Keratinocyte (primary cell): ENCODE results near the gene ABCC9. TPM values are rescaled to one million over a fixed set of nuclear protein-coding genes. Genes with fewer than 3 reads are reported as not detected.

Experiments
- DNase-seq: peaks from one replicate; pipeline ENCODE4 v3.0.0-alpha.2; 2011; ENCODE audit warnings: low read depth, missing footprints, low spot score
- FAIRE-seq: peaks from 2 replicates; lab custom pipeline; 2011; peaks lifted over from hg19 to GRCh38; lab: Jason Lieb, UNC
- H2AFZ ChIP-seq: 2 replicates; pipeline ENCODE4 v1.6.0; 2012; ENCODE audit warnings: low read length, control low read depth, inconsistent platforms; ENCODE audit not compliant: control insufficient read depth
- H3K27ac ChIP-seq: 2 replicates; pipeline ENCODE4 v1.5.1; 2011; ENCODE audit warnings: low read length; ENCODE audit not compliant: control insufficient read depth, insufficient read depth
- H3K27me3 ChIP-seq: 3 replicates; pipeline ENCODE4 v1.6.0; 2011; ENCODE audit warnings: low read length; ENCODE audit not compliant: control insufficient read depth, insufficient read depth; ENCODE audit errors: extremely low read depth
- H3K36me3 ChIP-seq, 2 experiments: 2 replicates in 1 of 2; 3 replicates in 1 of 2; pipeline ENCODE4 v1.5.1; 2011; ENCODE audit warnings: low read length in 2 of 2, mild to moderate bottlenecking in 1 of 2; ENCODE audit not compliant: control insufficient read depth in 2 of 2, insufficient read depth in 2 of 2; ENCODE audit errors: extremely low read depth in 1 of 2
- H3K4me1 ChIP-seq: 3 replicates; pipeline ENCODE4 v1.5.1; 2011; ENCODE audit warnings: low read length; ENCODE audit not compliant: control insufficient read depth, insufficient read depth; ENCODE audit errors: extremely low read depth
- H3K4me2 ChIP-seq: 3 replicates; pipeline ENCODE4 v1.6.0; 2011; ENCODE audit warnings: low read depth, low read length; ENCODE audit not compliant: control insufficient read depth, insufficient read depth; ENCODE audit errors: extremely low read depth
- H3K4me3 ChIP-seq, 3 experiments: fragments of 200-600 bp in 1 of 3; sonication (generic) in 1 of 3; 2 replicates in 2 of 3; 3 replicates in 1 of 3; pipeline ENCODE4 v1.5.1; 2011 to 2016; ENCODE audit warnings: low read length in 3 of 3, mild to moderate bottlenecking in 3 of 3, control low read depth in 2 of 3, inconsistent platforms in 1 of 3, low read depth in 1 of 3, mixed read lengths in 1 of 3, mixed run types in 1 of 3, moderate library complexity in 1 of 3; ENCODE audit not compliant: control insufficient read depth in 2 of 3, insufficient read depth in 2 of 3; ENCODE audit errors: extremely low read depth in 1 of 3
- H3K79me2 ChIP-seq: 2 replicates; pipeline ENCODE4 v1.6.0; 2012; ENCODE audit warnings: low read length; ENCODE audit not compliant: control insufficient read depth, insufficient read depth
- H3K9ac ChIP-seq: 3 replicates; pipeline ENCODE4 v1.6.0; 2011; ENCODE audit warnings: low read length; ENCODE audit not compliant: control insufficient read depth, insufficient read depth; ENCODE audit errors: extremely low read depth
- H3K9me1 ChIP-seq: 3 replicates; pipeline ENCODE4 v1.6.0; 2011; ENCODE audit warnings: low read length; ENCODE audit not compliant: control insufficient read depth, insufficient read depth; ENCODE audit errors: extremely low read depth
- H3K9me3 ChIP-seq: 2 replicates; pipeline ENCODE4 v1.5.1; 2012; ENCODE audit warnings: low read depth, low read length; ENCODE audit not compliant: control insufficient read depth
- H4K20me1 ChIP-seq: 3 replicates; pipeline ENCODE4 v1.6.0; 2011; ENCODE audit warnings: low read length; ENCODE audit not compliant: control insufficient read depth, insufficient read depth; ENCODE audit errors: extremely low read depth
- CTCF ChIP-seq, 3 experiments: IDR thresholded peaks in 1 of 3; conservative IDR thresholded peaks in 1 of 3; optimal IDR thresholded peaks in 1 of 3; 2 replicates in 2 of 3; 3 replicates in 1 of 3; pipeline versions ENCODE3 to v1.5.1; 2011; ENCODE audit warnings: low read length in 3 of 3, mild to moderate bottlenecking in 3 of 3, moderate library complexity in 2 of 3, control low read depth in 1 of 3, inconsistent platforms in 1 of 3; ENCODE audit not compliant: insufficient read depth in 2 of 3; ENCODE audit errors: extremely low read depth in 1 of 3
- EZH2 ChIP-seq: IDR thresholded peaks from one replicate; pipeline ENCODE4 v1.6.1; 2012; ENCODE audit warnings: inconsistent platforms, mild to moderate bottlenecking, low read length, moderate library complexity
- dilution Hi-C: fragments of 300-500 bp; cut with MboI; formaldehyde crosslinking; loops from one replicate; pipeline ENCODE4 v1.7.0; 2020; ENCODE audit warnings: low sequenced_read_pairs; ENCODE audit not compliant: extremely low pct_ligation_motif_present
- polyA plus RNA-seq, 5 experiments: library from polyadenylated mRNA; depleted of rRNA in 3 of 5; stranded (reverse) in 3 of 5; stranded (forward) in 1 of 5; unstranded in 1 of 5; fragments of >200 nt; gene quantifications; 1 replicate in 1 of 5; 2 replicates in 3 of 5; 3 replicates in 1 of 5; pipeline versions ENCODE4 v1.2.1 to v1.2.3, GENCODE V29; 2011 to 2012; ENCODE audit warnings: missing spikeins in 2 of 5, low read depth in 1 of 5, low replicate concordance in 1 of 5

The ABCC9 gene
- polyA plus RNA-seq, 1 donor (not counting 4 experiments of a cell fraction or from before 2014, with no cell fraction given): not detected

- no peak overlapping the region for H3K9ac ChIP-seq
- dilution Hi-C loops: no loop called here
- H3K9me1 ChIP-seq: no peaks in the 10 kb centered on the region
- no peak overlapping the region for H3K4me2 ChIP-seq
- no peak for TF ChIP-seq CTCF (optimal IDR thresholded peaks at IDR 0.05 in 1 of 3, IDR thresholded peaks at IDR 0.05 in 1 of 3, conservative IDR thresholded peaks at IDR 0.05 in 1 of 3; ENCODE audit: extremely low read depth in 1 of 3, insufficient read depth in 2 of 3, low read length in 3 of 3)
- no peak for TF ChIP-seq EZH2
- H4K20me1 ChIP-seq: no peaks in the 10 kb centered on the region
- H3K36me3 ChIP-seq: no peaks in the 10 kb centered on the region
- no peaks in the 10 kb centered on the region for H3K79me2 ChIP-seq
- H3K4me3 ChIP-seq: no peak overlapping the region
- H3K27me3 ChIP-seq: no peaks in the 10 kb centered on the region
- no peak overlapping the region for H2AFZ ChIP-seq
- no peak for DNase-seq
- no peaks in the 10 kb centered on the region for H3K4me1 ChIP-seq
- H3K9me3 ChIP-seq: no peaks in the 10 kb centered on the region
- H3K27ac ChIP-seq: no peak overlapping the region
- FAIRE-seq: no peak
Measured at GRCh38 chr12:21849878-21850277, 91.3 kb downstream of the ABCC9 start.

GRCh38 chr12:21848192-21848591 lies 93.0 kb downstream of the ABCC9 start:
- Histone ChIP-seq H2AFZ (no peak overlapping the region), H3K36me3 (no peaks in the 10 kb centered on the region), H3K4me2 (no peak overlapping the region), H3K27ac (no peak overlapping the region), H3K9ac (no peak overlapping the region), H3K9me1 (no peaks in the 10 kb centered on the region), H4K20me1 (no peaks in the 10 kb centered on the region), H3K27me3 (no peaks in the 10 kb centered on the region), H3K9me3 (no peaks in the 10 kb centered on the region), H3K4me1 (no peaks in the 10 kb centered on the region), H3K4me3 (no peak overlapping the region), H3K79me2 (no peaks in the 10 kb centered on the region)
- no peak for FAIRE-seq
- no peak for DNase-seq
- dilution Hi-C loops: no loop called here
- TF ChIP-seq CTCF (optimal IDR thresholded peaks at IDR 0.05 in 1 of 3, IDR thresholded peaks at IDR 0.05 in 1 of 3, conservative IDR thresholded peaks at IDR 0.05 in 1 of 3; ENCODE audit: extremely low read depth in 1 of 3, insufficient read depth in 2 of 3, low read length in 3 of 3): no peak
- no peak for TF ChIP-seq EZH2
